Nephron progenitor cell (in vitro differentiated cells): ENCODE results near the gene CLCN5.

Experiments used
- DNase-seq: peaks from one replicate; pipeline ENCODE4 v3.0.0; 2021
- H3K27ac Mint-ChIP-seq: 2 replicates; pipeline ENCODE4 v1.8.0; 2021; ENCODE audit warnings: mild to moderate bottlenecking, moderate library complexity, mixed read lengths
- H3K27me3 Mint-ChIP-seq: 2 replicates; pipeline ENCODE4 v1.8.0; 2021; ENCODE audit warnings: mild to moderate bottlenecking, low read depth, mixed read lengths; ENCODE audit not compliant: poor library complexity
- H3K36me3 Mint-ChIP-seq: 2 replicates; pipeline ENCODE4 v1.8.0; 2021; ENCODE audit warnings: low read depth, mixed read lengths
- H3K4me1 Mint-ChIP-seq: 2 replicates; pipeline ENCODE4 v1.8.0; 2021; ENCODE audit warnings: mixed read lengths
- H3K4me3 Mint-ChIP-seq: 2 replicates; pipeline ENCODE4 v1.8.0; 2021; ENCODE audit warnings: mild to moderate bottlenecking, moderate library complexity, mixed read lengths
- H3K9me3 Mint-ChIP-seq: 2 replicates; pipeline ENCODE4 v1.8.0; 2021; ENCODE audit warnings: mild to moderate bottlenecking, moderate library complexity, mixed read lengths
- TF ChIP-seq, protein P1 (sequence below): fragments of 200-600 bp; sonication (generic); IDR thresholded peaks from 2 replicates; pipeline ENCODE4 v1.5.0; 2021; ENCODE audit warnings: antibody characterized with exemption

The CLCN5 gene

DNA sequence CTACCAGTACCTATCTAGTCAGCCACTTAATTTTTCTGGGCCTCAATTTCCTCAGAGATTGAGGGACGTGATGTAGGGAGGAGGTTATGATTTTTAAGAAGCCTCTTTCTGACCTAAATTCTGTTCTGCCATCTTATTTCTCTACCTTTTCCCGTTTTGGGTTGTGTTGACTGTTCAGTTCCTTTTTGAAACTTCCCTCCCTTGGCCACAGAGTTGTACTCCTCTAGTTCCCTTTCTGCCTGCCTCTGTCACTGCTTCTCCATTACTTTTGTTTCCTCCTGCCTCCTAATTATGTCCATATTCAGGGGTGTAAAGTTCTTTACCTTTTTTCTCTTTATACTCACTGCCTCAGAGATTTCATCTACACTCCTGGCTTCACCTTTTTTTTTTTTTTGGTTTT lies 25.4 kb downstream of the CLCN5 start:
- H3K9me3 Mint-ChIP-seq, result peaks cover 22% of the 10 kb centered on the region
- H3K4me3 Mint-ChIP-seq, result no peak overlapping the region
- H3K27ac Mint-ChIP-seq, result no peak overlapping the region
- H3K27me3 Mint-ChIP-seq, result no peaks in the 10 kb centered on the region
- no peak for DNase-seq
- TF ChIP-seq, protein P1, sequence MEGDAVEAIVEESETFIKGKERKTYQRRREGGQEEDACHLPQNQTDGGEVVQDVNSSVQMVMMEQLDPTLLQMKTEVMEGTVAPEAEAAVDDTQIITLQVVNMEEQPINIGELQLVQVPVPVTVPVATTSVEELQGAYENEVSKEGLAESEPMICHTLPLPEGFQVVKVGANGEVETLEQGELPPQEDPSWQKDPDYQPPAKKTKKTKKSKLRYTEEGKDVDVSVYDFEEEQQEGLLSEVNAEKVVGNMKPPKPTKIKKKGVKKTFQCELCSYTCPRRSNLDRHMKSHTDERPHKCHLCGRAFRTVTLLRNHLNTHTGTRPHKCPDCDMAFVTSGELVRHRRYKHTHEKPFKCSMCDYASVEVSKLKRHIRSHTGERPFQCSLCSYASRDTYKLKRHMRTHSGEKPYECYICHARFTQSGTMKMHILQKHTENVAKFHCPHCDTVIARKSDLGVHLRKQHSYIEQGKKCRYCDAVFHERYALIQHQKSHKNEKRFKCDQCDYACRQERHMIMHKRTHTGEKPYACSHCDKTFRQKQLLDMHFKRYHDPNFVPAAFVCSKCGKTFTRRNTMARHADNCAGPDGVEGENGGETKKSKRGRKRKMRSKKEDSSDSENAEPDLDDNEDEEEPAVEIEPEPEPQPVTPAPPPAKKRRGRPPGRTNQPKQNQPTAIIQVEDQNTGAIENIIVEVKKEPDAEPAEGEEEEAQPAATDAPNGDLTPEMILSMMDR, result no peak
- peaks cover 13% of the 10 kb centered on the region for H3K4me1 Mint-ChIP-seq
- peaks cover 12% of the 10 kb centered on the region for H3K36me3 Mint-ChIP-seq

GRCh38 chrX:49949961-49950360 lies 27.6 kb downstream of the CLCN5 start:
- Mint-ChIP-seq H3K9me3 (peaks cover 22% of the 10 kb centered on the region), H3K4me3 (no peak overlapping the region), H3K36me3 (peaks cover 8% of the 10 kb centered on the region), H3K4me1 (peaks cover 13% of the 10 kb centered on the region), H3K27me3 (peaks cover 1% of the 10 kb centered on the region), H3K27ac (no peak overlapping the region)
- no peak for DNase-seq
- TF ChIP-seq, protein P1, result no peak

DNA sequence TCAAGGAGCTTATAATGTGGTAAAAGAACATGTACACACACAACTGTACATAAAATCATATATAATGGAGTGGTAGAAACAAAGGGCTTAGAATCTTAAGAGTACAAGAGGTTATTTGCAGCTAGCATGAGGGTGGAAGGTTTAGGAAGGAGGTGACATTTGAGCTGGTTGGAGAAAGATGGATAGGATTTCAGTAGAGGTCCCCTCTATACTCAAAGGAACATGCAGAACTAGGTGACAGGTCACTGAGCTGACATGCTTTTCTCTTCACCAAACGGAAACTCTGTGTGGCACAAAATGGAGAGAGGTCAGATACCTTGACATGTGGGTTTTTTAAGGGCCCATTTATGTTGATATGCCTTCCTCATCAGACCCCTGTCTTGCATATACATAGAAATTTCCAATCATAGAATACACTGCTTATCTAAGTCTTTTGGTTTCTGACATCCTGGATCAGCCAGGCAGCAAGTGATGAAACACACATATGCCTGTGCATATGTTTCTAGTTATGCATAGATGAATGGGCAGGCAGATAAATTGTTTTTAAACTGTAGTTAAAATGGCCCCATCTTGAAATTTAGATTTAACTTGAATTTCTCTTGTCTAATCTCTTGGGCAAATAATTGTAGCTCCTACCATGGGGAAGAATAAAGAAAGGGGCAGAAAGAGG lies 29.3 kb downstream of the CLCN5 start:
- H3K4me1 Mint-ChIP-seq, result peaks cover 13% of the 10 kb centered on the region
- no peak overlapping the region for H3K4me3 Mint-ChIP-seq
- peaks cover 16% of the 10 kb centered on the region for H3K9me3 Mint-ChIP-seq
- peaks cover 3% of the 10 kb centered on the region for H3K27me3 Mint-ChIP-seq
- peak overlapping the region; percentile 8 for H3K27ac Mint-ChIP-seq
- no peak for DNase-seq
- H3K36me3 Mint-ChIP-seq, result no peaks in the 10 kb centered on the region
- TF ChIP-seq, protein P1, result no peak

DNA sequence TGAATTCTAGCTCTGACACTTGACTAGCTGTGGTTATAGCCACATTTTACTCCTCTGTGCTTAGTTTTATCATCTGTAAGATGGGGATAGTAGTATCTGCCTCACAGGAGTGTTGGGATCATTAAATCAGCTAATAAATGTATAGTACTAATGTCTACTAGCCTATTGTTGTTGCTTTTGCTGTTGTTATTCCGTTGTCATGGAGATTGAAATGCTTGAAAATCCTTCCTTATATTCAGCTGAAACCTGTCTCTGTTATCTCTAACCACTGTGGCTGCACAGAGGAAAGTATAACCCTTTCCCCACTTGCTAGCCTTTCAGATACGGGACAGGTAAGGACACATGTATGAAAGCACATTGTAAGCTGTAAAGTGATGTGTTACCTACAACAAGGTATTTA lies 33.9 kb downstream of the CLCN5 start:
- Mint-ChIP-seq H3K27me3 (peaks cover 9% of the 10 kb centered on the region), H3K4me1 (peaks cover 8% of the 10 kb centered on the region), H3K4me3 (no peak overlapping the region), H3K36me3 (no peaks in the 10 kb centered on the region), H3K27ac (no peak overlapping the region), H3K9me3 (peaks cover 12% of the 10 kb centered on the region)
- DNase-seq, result no peak
- TF ChIP-seq, protein P1, result no peak

DNA sequence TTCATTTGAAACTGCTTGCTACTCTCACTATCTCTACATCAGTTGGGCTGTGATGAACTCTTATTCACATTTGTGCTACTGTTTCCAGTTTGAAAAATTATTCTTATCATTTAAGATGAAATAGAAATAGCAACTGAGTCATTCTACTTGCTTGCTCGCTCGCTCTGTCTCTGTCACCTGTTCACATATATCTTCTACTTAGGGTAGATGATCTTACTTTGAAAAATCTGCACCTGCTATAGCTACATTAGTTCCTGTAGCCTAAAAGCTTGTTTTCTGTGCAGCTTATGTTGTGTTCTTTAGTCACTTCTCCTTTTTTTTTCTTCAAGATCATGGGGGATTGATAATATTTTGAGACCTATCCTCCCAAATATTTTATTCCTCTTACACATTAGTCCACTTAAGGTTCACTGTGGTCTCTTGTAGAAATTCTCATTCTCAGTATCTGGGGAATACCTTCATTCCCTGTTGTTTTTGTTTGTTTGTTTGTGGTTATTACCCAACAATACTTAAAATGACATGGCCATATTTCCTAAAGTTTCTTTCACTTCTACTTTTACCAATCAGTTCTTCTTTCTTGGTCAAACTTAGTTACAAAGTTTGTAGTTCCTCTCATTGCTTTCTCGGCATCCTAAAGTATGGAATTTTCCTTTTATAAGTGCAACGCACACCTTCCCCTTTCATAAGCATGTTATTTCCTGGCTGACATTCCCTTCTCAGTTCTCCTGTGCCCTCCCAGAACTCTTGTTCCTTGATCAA lies 36.5 kb downstream of the CLCN5 start:
- Mint-ChIP-seq H3K4me1 (no peaks in the 10 kb centered on the region), H3K27me3 (peaks cover 9% of the 10 kb centered on the region), H3K4me3 (no peak overlapping the region), H3K36me3 (no peaks in the 10 kb centered on the region), H3K9me3 (peaks cover 9% of the 10 kb centered on the region), H3K27ac (no peak overlapping the region)
- DNase-seq, result no peak
- TF ChIP-seq, protein P1, result no peak
